Heart left ventricle (tissue), 13 donors: ENCODE data around the gene OR56A3.

Source experiments
- CTCF ChIP-seq, 12 donors: fragments of 200-600 bp; sonication (generic) in 4 of 12; IDR thresholded peaks; one replicate each; pipeline versions ENCODE4 v1.5.0 to v1.8.0; 2018 to 2022; ENCODE audit warnings: antibody characterized with exemption in 12 of 12, mild to moderate bottlenecking in 5 of 12
- POLR2A ChIP-seq, 2 donors: fragments of 450-650 bp; IDR thresholded peaks; one replicate each; pipeline ENCODE4 v1.6.1; 2017; ENCODE audit warnings: antibody characterized with exemption in 2 of 2, mild to moderate bottlenecking in 2 of 2, moderate library complexity in 2 of 2
- donor health status: ischemic (EF 13 %, LVEDD 7.1; RV severe dilation, severe dysfunction).
- donor health status: DM: no; HTN: yes; CAD: no.
- donor health status: DM: no; HTN: no; CAD: no.
- donor health status: ischemic (EF 25% LVEDD 6.9; RV normal size, moderate dysfunction).
- donor health status: ischemic (EF 25% LVEDD 5.7; RV mildly dilated, moderate dysfunction).
- donor health status: ischemic (EF 35%, LVEDD 5.7; RV mildly dilated, moderate dysfunction).
- donor health status: nonischemic (EF 11% LVEDD 7.7; RV severe dilation, severe dysfunction).
- donor health status: DM: yes; HTN: yes; CAD: no.
- donor health status: PGD.
- donor health status: ischemic (EF 29% LVEDD 5.4; RV normal size, mild dysfunction).
- donor health status: nonischemic (EF 23%, LVEDD 6.1; RV moderate dilation, normal function).

GRCh38 chr11:5968394-5968793, 26.3 kb downstream of the OR56A3 start, which contains the start of gene OR56A5:
- TF ChIP-seq CTCF (IDR thresholded peaks at IDR 0.05) (no peak), POLR2A (IDR thresholded peaks at IDR 0.05) (no peak)
